ENCODE measurements around the gene SNRNP25. TPM values are rescaled to one million over a fixed set of nuclear protein-coding genes. Genes with fewer than 3 reads are reported as not detected.
"Not testable (repeated sequence)": the region's sequence is repeated elsewhere in the genome, so short reads cannot be mapped to it uniquely, and the experiment has no call there.

The SNRNP25 gene
- total and polyA plus RNA-seq, 2 donors = 23.3 to 33.7 TPM

GRCh38 chr16:30627-31026, 23.0 kb upstream of the SNRNP25 start:
- not testable (repeated sequence) for H3K27ac ChIP-seq (ENCODE audit: low read depth in 1 of 2, low read length in 1 of 2); DNase-seq (ENCODE audit: low read depth in 6 of 9, low spot score in 9 of 9); H3K4me3 ChIP-seq (ENCODE audit: low read length in 2 of 2); H3K36me3 ChIP-seq (ENCODE audit: control insufficient read depth in 2 of 2, insufficient read depth in 2 of 2, low read length in 1 of 2); H3K27me3 ChIP-seq (ENCODE audit: control insufficient read depth in 2 of 2, insufficient read depth in 1 of 2, low read length in 1 of 2); H3K9me3 ChIP-seq (ENCODE audit: control insufficient read depth in 2 of 2, insufficient read depth in 1 of 2, low read length in 1 of 2)
- peaks cover 0 to 17% of the 10 kb centered on the region in 2 donors for H3K4me1 ChIP-seq (ENCODE audit: control insufficient read depth in 2 of 2, insufficient read depth in 2 of 2, low read length in 2 of 2)
- WGBS = 87% methylated on average over 3 of the region's 7 CpGs

- H3K9me3 ChIP-seq (ENCODE audit: control insufficient read depth in 2 of 2, insufficient read depth in 1 of 2, low read length in 1 of 2); H3K27me3 ChIP-seq (ENCODE audit: control insufficient read depth in 2 of 2, insufficient read depth in 1 of 2, low read length in 1 of 2); H3K36me3 ChIP-seq (ENCODE audit: control insufficient read depth in 2 of 2, insufficient read depth in 2 of 2, low read length in 1 of 2); H3K4me3 ChIP-seq (ENCODE audit: low read length in 2 of 2); DNase-seq (ENCODE audit: low read depth in 6 of 9, low spot score in 9 of 9); H3K27ac ChIP-seq (ENCODE audit: low read depth in 1 of 2, low read length in 1 of 2): not testable (repeated sequence)
- H3K4me1 ChIP-seq (ENCODE audit: control insufficient read depth in 2 of 2, insufficient read depth in 2 of 2, low read length in 2 of 2) = peaks cover 1 to 24% of the 10 kb centered on the region in 2 donors
- WGBS = 92% methylated on average over 4 of the region's 8 CpGs
Measured at GRCh38 chr16:33154-33876, 20.3 kb upstream of the SNRNP25 start.

GRCh38 chr16:33877-34647, 19.6 kb upstream of the SNRNP25 start:
- 91% methylated on average over 21 of the region's 21 CpGs for WGBS
- peak overlapping the region in 1 of 2 donors; percentile 37 for H3K27ac ChIP-seq (ENCODE audit: low read depth in 1 of 2, low read length in 1 of 2)
- no peaks in the 10 kb centered on the region for H3K36me3 ChIP-seq (ENCODE audit: control insufficient read depth in 2 of 2, insufficient read depth in 2 of 2, low read length in 1 of 2)

GRCh38 chr16:34648-34987, 19.0 kb upstream of the SNRNP25 start:
- WGBS = 58% methylated on average over 6 of the region's 6 CpGs
- Histone ChIP-seq H3K4me3 (ENCODE audit: low read length in 2 of 2) (no peak overlapping the region), H3K27me3 (ENCODE audit: control insufficient read depth in 2 of 2, insufficient read depth in 1 of 2, low read length in 1 of 2) (no peaks in the 10 kb centered on the region), H3K4me1 (ENCODE audit: control insufficient read depth in 2 of 2, insufficient read depth in 2 of 2, low read length in 2 of 2) (peaks cover 10 to 35% of the 10 kb centered on the region in 2 donors), H3K9me3 (ENCODE audit: control insufficient read depth in 2 of 2, insufficient read depth in 1 of 2, low read length in 1 of 2) (no peaks in the 10 kb centered on the region), H3K36me3 (ENCODE audit: control insufficient read depth in 2 of 2, insufficient read depth in 2 of 2, low read length in 1 of 2) (no peaks in the 10 kb centered on the region), H3K27ac (ENCODE audit: low read depth in 1 of 2, low read length in 1 of 2) (no peak overlapping the region)
- DNase-seq (ENCODE audit: low read depth in 6 of 9, low spot score in 9 of 9) = no peak

More at GRCh38 chr16:33877-34647, 19.6 kb upstream of the SNRNP25 start:
- peak in 1 of 9 donors; percentile 40 for DNase-seq (ENCODE audit: low read depth in 6 of 9, low spot score in 9 of 9)
- no peaks in the 10 kb centered on the region for H3K9me3 ChIP-seq (ENCODE audit: control insufficient read depth in 2 of 2, insufficient read depth in 1 of 2, low read length in 1 of 2)
- H3K4me1 ChIP-seq (ENCODE audit: control insufficient read depth in 2 of 2, insufficient read depth in 2 of 2, low read length in 2 of 2) = peaks cover 9 to 31% of the 10 kb centered on the region in 2 donors
- no peaks in the 10 kb centered on the region for H3K27me3 ChIP-seq (ENCODE audit: control insufficient read depth in 2 of 2, insufficient read depth in 1 of 2, low read length in 1 of 2)
- H3K4me3 ChIP-seq (ENCODE audit: low read length in 2 of 2) = no peak overlapping the region

- Histone ChIP-seq H3K4me1 (ENCODE audit: control insufficient read depth in 2 of 2, insufficient read depth in 2 of 2, low read length in 2 of 2) (peaks cover 10 to 35% of the 10 kb centered on the region in 2 donors), H3K27ac (ENCODE audit: low read depth in 1 of 2, low read length in 1 of 2) (peak overlapping the region in 1 of 2 donors; percentile 47), H3K27me3 (ENCODE audit: control insufficient read depth in 2 of 2, insufficient read depth in 1 of 2, low read length in 1 of 2) (no peaks in the 10 kb centered on the region), H3K9me3 (ENCODE audit: control insufficient read depth in 2 of 2, insufficient read depth in 1 of 2, low read length in 1 of 2) (no peaks in the 10 kb centered on the region), H3K4me3 (ENCODE audit: low read length in 2 of 2) (no peak overlapping the region), H3K36me3 (ENCODE audit: control insufficient read depth in 2 of 2, insufficient read depth in 2 of 2, low read length in 1 of 2) (no peaks in the 10 kb centered on the region)
- DNase-seq (ENCODE audit: low read depth in 6 of 9, low spot score in 9 of 9) = no peak
- 65% methylated on average over 17 of the region's 17 CpGs for WGBS
Measured at GRCh38 chr16:35011-35677, 18.5 kb upstream of the SNRNP25 start.

GRCh38 chr16:35678-36305, 17.8 kb upstream of the SNRNP25 start:
- no peak overlapping the region for H3K27ac ChIP-seq (ENCODE audit: low read depth in 1 of 2, low read length in 1 of 2)
- H3K4me1 ChIP-seq (ENCODE audit: control insufficient read depth in 2 of 2, insufficient read depth in 2 of 2, low read length in 2 of 2) = peaks cover 10 to 35% of the 10 kb centered on the region in 2 donors
- H3K36me3 ChIP-seq (ENCODE audit: control insufficient read depth in 2 of 2, insufficient read depth in 2 of 2, low read length in 1 of 2) = no peaks in the 10 kb centered on the region
- no peaks in the 10 kb centered on the region for H3K27me3 ChIP-seq (ENCODE audit: control insufficient read depth in 2 of 2, insufficient read depth in 1 of 2, low read length in 1 of 2)
- H3K4me3 ChIP-seq (ENCODE audit: low read length in 2 of 2) = no peak overlapping the region
- WGBS = 89% methylated on average over 11 of the region's 11 CpGs
- DNase-seq (ENCODE audit: low read depth in 6 of 9, low spot score in 9 of 9) = no peak
- no peaks in the 10 kb centered on the region for H3K9me3 ChIP-seq (ENCODE audit: control insufficient read depth in 2 of 2, insufficient read depth in 1 of 2, low read length in 1 of 2)

- no peaks in the 10 kb centered on the region for H3K9me3 ChIP-seq (ENCODE audit: control insufficient read depth in 2 of 2, insufficient read depth in 1 of 2, low read length in 1 of 2)
- H3K4me1 ChIP-seq (ENCODE audit: control insufficient read depth in 2 of 2, insufficient read depth in 2 of 2, low read length in 2 of 2) = peaks cover 10 to 35% of the 10 kb centered on the region in 2 donors
- DNase-seq (ENCODE audit: low read depth in 6 of 9, low spot score in 9 of 9) = no peak
- WGBS = 94% methylated on average over 15 of the region's 15 CpGs
- no peak overlapping the region for H3K4me3 ChIP-seq (ENCODE audit: low read length in 2 of 2)
- H3K27ac ChIP-seq (ENCODE audit: low read depth in 1 of 2, low read length in 1 of 2) = no peak overlapping the region
- no peaks in the 10 kb centered on the region for H3K36me3 ChIP-seq (ENCODE audit: control insufficient read depth in 2 of 2, insufficient read depth in 2 of 2, low read length in 1 of 2)
- H3K27me3 ChIP-seq (ENCODE audit: control insufficient read depth in 2 of 2, insufficient read depth in 1 of 2, low read length in 1 of 2) = no peaks in the 10 kb centered on the region
Measured at GRCh38 chr16:36336-36984, 17.2 kb upstream of the SNRNP25 start.

GRCh38 chr16:37511-37910, 16.1 kb upstream of the SNRNP25 start:
- H3K27ac ChIP-seq (ENCODE audit: low read depth in 1 of 2, low read length in 1 of 2) = no peak overlapping the region
- peaks cover 4 to 9% of the 10 kb centered on the region in 2 donors for H3K36me3 ChIP-seq (ENCODE audit: control insufficient read depth in 2 of 2, insufficient read depth in 2 of 2, low read length in 1 of 2)
- no peaks in the 10 kb centered on the region for H3K27me3 ChIP-seq (ENCODE audit: control insufficient read depth in 2 of 2, insufficient read depth in 1 of 2, low read length in 1 of 2)
- H3K4me3 ChIP-seq (ENCODE audit: low read length in 2 of 2) = no peak overlapping the region
- H3K4me1 ChIP-seq (ENCODE audit: control insufficient read depth in 2 of 2, insufficient read depth in 2 of 2, low read length in 2 of 2) = peaks cover 10 to 35% of the 10 kb centered on the region in 2 donors
- no peaks in the 10 kb centered on the region for H3K9me3 ChIP-seq (ENCODE audit: control insufficient read depth in 2 of 2, insufficient read depth in 1 of 2, low read length in 1 of 2)
- WGBS = 93% methylated on average over 5 of the region's 5 CpGs
- DNase-seq (ENCODE audit: low read depth in 6 of 9, low spot score in 9 of 9) = no peak

Data from thymus (tissue), 11 donors.